AG20443 (cell line): ENCODE results near the gene OR52I2.

Experiments used
- DNase-seq: peaks from one replicate; pipeline ENCODE4 v3.0.0; 2012; ENCODE audit warnings: low spot score, mixed read lengths

Gene OR52I2

DNA sequence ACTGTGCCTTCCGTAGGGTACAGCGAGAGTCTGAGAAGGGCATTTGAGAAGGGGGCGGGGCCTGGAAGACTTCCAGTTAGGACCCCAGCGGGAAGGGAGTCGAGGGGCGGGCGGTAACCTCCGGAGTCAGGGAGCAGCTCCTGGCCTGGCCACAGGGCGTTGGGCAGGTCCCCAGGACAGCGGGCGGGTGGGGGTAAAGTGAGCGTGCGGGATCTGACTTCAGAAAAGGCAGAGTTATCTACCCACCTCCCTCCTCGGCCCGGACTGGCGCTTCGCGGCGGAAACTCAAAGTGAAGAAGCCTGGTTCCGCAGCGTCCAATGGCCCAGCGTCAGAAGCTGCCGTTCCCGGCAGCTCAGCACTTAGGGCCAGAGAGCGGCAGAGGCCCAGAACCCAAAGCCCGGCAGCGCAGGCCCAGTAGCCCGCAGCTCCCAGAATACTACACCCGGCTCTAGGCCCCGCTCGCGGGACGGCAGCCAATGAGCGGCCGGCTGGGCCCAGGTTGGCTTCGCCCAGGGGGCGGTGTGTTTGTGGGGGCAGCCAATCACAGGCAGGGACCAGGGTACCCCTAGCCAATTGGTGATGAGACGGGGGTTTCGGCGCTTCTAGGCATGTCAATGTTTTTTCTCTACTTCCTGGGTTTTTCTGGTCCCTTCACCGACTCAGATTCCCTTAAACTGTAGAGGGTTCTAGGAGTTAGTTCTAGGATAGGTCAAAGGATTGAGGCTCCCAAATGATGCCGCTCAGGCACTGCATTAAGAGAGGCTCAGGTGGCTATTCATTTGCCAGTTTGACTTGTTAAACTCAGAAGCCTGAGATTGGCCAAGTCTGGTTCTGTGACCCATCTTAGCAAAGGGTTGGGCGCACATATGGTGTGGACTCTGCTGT lies 26.5 kb downstream of the OR52I2 start, which contains the start of gene TRIM68:
TRIM68 (minus strand) TSS at position 451 of the 886 bp plus-strand sequence. CDS start 2,727 bp downstream, outside the sequence.
- DNase-seq = peak; percentile 99

DNA sequence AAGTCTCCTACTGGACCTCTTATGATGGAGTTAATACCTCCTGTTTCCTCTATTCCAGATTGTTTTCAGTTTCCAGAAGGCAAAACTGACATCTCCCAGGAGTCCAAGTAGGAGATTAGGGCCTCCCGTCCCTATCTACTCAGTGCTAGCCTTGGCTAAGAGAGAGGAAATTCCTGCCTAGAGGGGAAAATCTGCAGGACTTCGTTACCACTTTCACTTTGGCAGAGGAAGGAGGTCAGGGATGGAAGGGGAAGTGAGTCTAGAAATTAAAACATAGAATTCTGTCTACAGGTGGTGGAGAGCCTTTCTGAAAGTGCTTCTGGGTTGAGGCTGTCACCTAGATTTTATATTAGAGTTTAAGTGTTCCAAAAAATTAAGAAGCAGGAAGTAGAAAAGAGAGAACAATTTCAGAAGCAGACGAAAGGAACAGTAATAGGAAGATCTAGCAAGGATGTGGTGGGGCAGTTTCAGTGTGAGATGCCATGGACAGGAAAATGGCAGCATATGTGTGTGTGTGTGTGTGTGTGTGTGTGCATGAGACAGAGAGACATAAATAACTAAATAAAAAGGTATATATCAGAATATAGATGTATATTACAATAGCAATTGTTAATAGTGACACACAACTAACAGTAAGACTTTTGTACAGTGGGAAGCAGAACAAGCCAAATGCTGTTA lies 28.9 kb downstream of the OR52I2 start:
- peak; percentile 19 for DNase-seq

GRCh38 chr11:4611986-4612385 lies 30.4 kb downstream of the OR52I2 start:
- DNase-seq = no peak

DNA sequence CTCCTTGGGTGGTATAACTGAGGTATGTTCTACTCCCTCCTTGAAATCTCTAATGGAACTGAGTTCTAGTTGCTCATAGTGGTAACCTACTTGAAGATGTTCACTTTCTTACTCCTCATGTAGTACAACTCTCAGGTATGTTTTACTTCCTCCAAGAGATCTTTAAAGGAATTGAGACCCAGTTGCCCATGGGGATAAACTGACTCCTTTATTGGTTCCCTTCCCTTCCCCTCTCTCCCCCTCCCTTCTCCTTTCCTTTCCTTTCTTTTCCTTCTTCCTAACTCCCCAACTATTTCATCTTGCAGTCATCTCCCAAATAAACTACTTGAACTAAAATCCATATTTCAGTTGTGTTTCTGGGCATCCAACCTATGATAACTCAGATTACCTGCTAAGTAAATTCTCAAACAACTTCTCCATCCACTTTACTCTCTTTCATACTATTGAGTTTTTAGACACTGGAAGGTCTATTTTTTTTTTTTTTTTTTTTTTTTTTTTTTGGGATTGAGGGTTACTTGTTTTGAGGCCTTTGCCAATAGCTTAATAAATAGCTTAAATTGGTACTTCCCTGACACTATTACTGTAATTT lies 34.4 kb downstream of the OR52I2 start:
- no peak for DNase-seq

DNA sequence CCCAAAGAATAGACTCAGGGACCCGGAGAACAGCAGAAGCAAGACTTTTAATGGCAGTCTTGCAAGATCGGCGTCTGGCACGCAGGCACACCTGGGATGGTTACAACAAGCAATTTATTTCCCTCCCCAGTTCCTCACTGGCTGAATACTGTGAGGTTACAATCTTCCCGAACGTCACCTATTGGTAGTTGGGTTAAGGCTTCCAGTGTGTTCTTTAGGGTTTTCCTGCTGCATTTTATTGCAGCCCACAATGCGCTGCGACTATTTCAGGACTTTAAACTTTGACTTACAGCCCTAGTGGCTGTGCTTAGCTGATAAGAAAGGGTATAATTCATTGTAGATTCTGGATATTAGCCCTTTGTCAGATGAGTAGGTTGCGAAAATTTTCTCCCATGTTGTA lies 38.0 kb downstream of the OR52I2 start:
- DNase-seq = no peak

GRCh38 chr11:4626207-4627099 lies 44.9 kb downstream of the OR52I2 start:
- no peak for DNase-seq

DNA sequence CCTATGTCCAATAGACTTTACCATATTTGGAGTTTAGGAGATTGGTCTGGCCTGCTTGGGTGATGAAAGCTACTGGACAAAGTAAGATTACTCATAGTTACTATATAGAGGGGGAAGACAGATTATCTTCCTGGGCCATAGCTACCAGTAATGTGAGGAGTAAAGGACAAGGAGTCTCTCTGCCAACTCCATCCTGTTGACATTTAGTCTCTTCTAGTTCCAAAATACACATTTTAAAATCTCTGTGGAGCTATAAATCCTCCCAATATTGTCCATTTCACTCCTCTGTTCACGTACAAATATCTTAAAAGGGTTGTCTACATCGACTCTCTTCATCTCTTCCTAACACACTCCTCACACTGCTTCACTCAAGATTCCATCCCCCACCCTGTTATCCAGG lies 54.6 kb downstream of the OR52I2 start:
- no peak for DNase-seq

DNA sequence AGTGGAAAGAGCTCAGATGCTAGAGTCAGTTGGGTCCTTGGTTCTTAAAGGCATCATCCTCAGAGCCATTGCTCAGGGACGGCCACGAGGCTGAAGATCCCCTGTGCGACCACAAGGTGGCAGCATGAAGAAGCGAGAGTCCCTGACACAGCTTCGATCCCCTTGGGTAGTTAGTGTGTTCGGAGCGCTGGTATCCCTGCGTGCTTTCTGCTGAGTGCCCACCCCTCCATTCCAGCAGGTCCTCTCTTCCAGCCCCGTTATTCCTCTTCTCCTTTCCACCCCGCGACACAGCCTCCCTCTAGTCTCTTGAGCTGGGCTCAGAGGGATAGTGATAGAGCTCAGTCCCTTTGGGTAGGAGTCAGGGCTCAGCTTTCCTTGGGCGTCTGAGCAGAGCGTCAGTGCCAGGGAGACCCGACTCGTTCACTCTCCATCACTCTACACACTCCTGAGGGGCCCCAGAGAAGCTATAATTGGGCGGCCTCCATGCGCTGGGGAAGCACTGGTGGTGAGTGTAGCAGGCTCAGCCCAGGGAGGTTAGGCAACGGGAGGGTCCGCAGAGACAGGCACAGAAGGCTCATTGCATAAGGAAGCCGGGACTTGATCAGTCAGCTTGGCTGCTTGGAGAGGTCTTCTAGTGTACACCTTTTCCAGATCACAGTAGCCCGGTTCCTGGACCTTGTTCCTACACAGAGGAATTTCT lies 55.6 kb downstream of the OR52I2 start, which contains the start of gene OR51D1:
OR51D1 (plus strand) TSS at position 516 of the 700 bp plus-strand sequence. CDS start 2,314 bp downstream, outside the sequence.
- DNase-seq = peak; percentile 91

GRCh38 chr11:4637662-4638047 lies 56.1 kb downstream of the OR52I2 start:
- DNase-seq = no peak

GRCh38 chr11:4639931-4640330 lies 58.4 kb downstream of the OR52I2 start:
- no peak for DNase-seq

GRCh38 chr11:4641501-4641900 lies 60.0 kb downstream of the OR52I2 start:
- DNase-seq = no peak

GRCh38 chr11:4642043-4642442 lies 60.5 kb downstream of the OR52I2 start:
- no peak for DNase-seq
